Measurements from ENCODE around the gene ISM1. TPM values are rescaled to one million over a fixed set of nuclear protein-coding genes. Genes with fewer than 3 reads are reported as not detected.
A peak's percentile ranks its signal among the peaks of the same experiment; 100 is the strongest.

ISM1 gene
- total and polyA plus RNA-seq, 2 experiments from 2014 or later = 0.15 to 0.63 TPM

GRCh38 chr20:13183005-13183404, 38.1 kb upstream of the ISM1 start (continued):
- TF ChIP-seq EZH2 (IDR thresholded peaks at IDR 0.05; ENCODE audit: low read depth, unreplicated experiment) (no peak), ZNF114 (CRISPR knock-in tag; IDR thresholded peaks at IDR 0.05) (no peak), JUNB (IDR thresholded peaks at IDR 0.05; ENCODE audit: unreplicated experiment) (no peak), STAT1 (IDR thresholded peaks at IDR 0.05; ENCODE audit: unreplicated experiment) (no peak), CTCF (conservative IDR thresholded peaks at IDR 0.05; ENCODE audit: low read depth in 2 of 2) (no peak), NANOG (IDR thresholded peaks at IDR 0.05; ENCODE audit: borderline replicate concordance) (no peak)

GRCh38 chr20:13186043-13186774, 34.9 kb upstream of the ISM1 start:
- H3K79me2 ChIP-seq (replicated peaks; ENCODE audit: insufficient read depth) = no peaks in the 10 kb centered on the region
- no peak overlapping the region; the same call in 1 of the 2 replicates for H3K4me3 ChIP-seq
- peak overlapping the region; percentile 36 for H3K27ac ChIP-seq (ENCODE audit: low read depth)
- H3K4me3 Mint-ChIP-seq = no peak overlapping the region
- H3K36me3 ChIP-seq (ENCODE audit: insufficient read depth) = no peaks in the 10 kb centered on the region
- no peaks in the 10 kb centered on the region for H3F3A ChIP-seq (replicated peaks; ENCODE audit: low read depth)
- peaks cover 7% of the 10 kb centered on the region; the same call in 1 of the 2 replicates for H3K9me2 ChIP-seq (ENCODE audit: insufficient read depth)
- H3K36me3 Mint-ChIP-seq (ENCODE audit: low read depth) = peaks cover 3% of the 10 kb centered on the region; the same call in 2 of the 3 replicates
- no peaks in the 10 kb centered on the region for H4K20me1 ChIP-seq (replicated peaks; ENCODE audit: insufficient read depth)
- peak overlapping the region; percentile 72 for H3K27ac Mint-ChIP-seq
- DNase-seq (ENCODE audit: low spot score) (peak; percentile 43), ATAC-seq (peak; percentile 67)
- peaks cover 4% of the 10 kb centered on the region; the same call in 1 of the 3 replicates for H3K9me3 Mint-ChIP-seq
- no peak overlapping the region for H2AFZ ChIP-seq
- peak; percentile 52; the same call in 1 of the 2 replicates for TF ChIP-seq ZNF462 (CRISPR knock-in tag; IDR thresholded peaks at IDR 0.05)
- no peak for TF ChIP-seq JUNB (IDR thresholded peaks at IDR 0.05; ENCODE audit: unreplicated experiment)
- H3K4me1 Mint-ChIP-seq = peaks cover 29% of the 10 kb centered on the region
- H3K4me1 ChIP-seq (ENCODE audit: insufficient read depth) = peaks cover 20% of the 10 kb centered on the region
- H3K4me2 ChIP-seq = peak overlapping the region; percentile 10
- H3K27me3 Mint-ChIP-seq (ENCODE audit: insufficient read depth, low read depth, poor library complexity) = no peaks in the 10 kb centered on the region
- H3K27me3 ChIP-seq (ENCODE audit: insufficient read depth) = no peaks in the 10 kb centered on the region
